Neutrophil (primary cell): ENCODE measurements around the gene USP6NL.

Source experiments
- H3K27ac ChIP-seq: fragments of 200-600 bp; sonication (generic); 2 replicates; pipeline ENCODE4 v1.5.1; 2016; ENCODE audit warnings: mild to moderate bottlenecking, moderate library complexity
- H3K27me3 ChIP-seq: fragments of 200-600 bp; sonication (generic); 2 replicates; pipeline ENCODE4 v1.6.0; 2016; ENCODE audit warnings: mild to moderate bottlenecking
- H3K36me3 ChIP-seq: fragments of 200-600 bp; sonication (generic); 2 replicates; pipeline ENCODE4 v1.5.1; 2017
- H3K4me1 ChIP-seq, 2 experiments: fragments of 200-600 bp in 1 of 2; sonication (generic) in 1 of 2; 1 replicate in 1 of 2; 2 replicates in 1 of 2; pipeline versions ENCODE4 v1.5.1 to v1.6.1; 2013 to 2016; ENCODE audit warnings: low read depth in 1 of 2, low read length in 1 of 2, mild to moderate bottlenecking in 1 of 2, moderate library complexity in 1 of 2; ENCODE audit not compliant: control insufficient read depth in 1 of 2, insufficient read depth in 1 of 2
- H3K4me3 ChIP-seq, 2 experiments: fragments of 200-600 bp in 1 of 2; sonication (generic) in 1 of 2; 1 replicate in 1 of 2; 2 replicates in 1 of 2; pipeline ENCODE4 v1.5.1; 2013 to 2016; ENCODE audit warnings: low read depth in 1 of 2, low read length in 1 of 2, mild to moderate bottlenecking in 1 of 2, moderate library complexity in 1 of 2
- H3K9me3 ChIP-seq: fragments of 200-600 bp; sonication (generic); 2 replicates; pipeline ENCODE4 v1.5.1; 2016
- TF ChIP-seq, protein P1 (sequence below): fragments of 200-600 bp; sonication (generic); IDR thresholded peaks from 2 replicates; pipeline ENCODE4 v1.5.1; 2016; ENCODE audit warnings: antibody characterized with exemption

The USP6NL gene

DNA sequence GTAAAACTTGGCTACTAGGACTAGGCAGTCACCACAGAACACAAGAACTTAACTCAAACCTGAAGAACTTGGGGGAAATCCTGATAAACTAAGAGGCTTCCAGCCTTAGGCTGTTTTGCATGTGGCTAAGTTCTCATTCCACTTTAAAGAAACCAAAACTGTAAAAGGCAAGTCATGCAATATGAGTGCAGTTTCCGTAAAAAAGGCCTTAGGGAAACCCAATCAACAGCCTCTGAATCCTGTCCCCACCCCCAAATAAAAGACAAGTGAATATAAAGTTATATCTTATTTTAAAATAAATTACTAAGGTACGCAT, 95.1 kb downstream of the USP6NL start:
- TF ChIP-seq, protein P1, sequence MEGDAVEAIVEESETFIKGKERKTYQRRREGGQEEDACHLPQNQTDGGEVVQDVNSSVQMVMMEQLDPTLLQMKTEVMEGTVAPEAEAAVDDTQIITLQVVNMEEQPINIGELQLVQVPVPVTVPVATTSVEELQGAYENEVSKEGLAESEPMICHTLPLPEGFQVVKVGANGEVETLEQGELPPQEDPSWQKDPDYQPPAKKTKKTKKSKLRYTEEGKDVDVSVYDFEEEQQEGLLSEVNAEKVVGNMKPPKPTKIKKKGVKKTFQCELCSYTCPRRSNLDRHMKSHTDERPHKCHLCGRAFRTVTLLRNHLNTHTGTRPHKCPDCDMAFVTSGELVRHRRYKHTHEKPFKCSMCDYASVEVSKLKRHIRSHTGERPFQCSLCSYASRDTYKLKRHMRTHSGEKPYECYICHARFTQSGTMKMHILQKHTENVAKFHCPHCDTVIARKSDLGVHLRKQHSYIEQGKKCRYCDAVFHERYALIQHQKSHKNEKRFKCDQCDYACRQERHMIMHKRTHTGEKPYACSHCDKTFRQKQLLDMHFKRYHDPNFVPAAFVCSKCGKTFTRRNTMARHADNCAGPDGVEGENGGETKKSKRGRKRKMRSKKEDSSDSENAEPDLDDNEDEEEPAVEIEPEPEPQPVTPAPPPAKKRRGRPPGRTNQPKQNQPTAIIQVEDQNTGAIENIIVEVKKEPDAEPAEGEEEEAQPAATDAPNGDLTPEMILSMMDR = no peak
- Histone ChIP-seq H3K27ac (no peak overlapping the region), H3K36me3 (no peaks in the 10 kb centered on the region), H3K4me3 (no peak overlapping the region), H3K9me3 (no peaks in the 10 kb centered on the region), H3K27me3 (no peaks in the 10 kb centered on the region), H3K4me1 (no peaks in the 10 kb centered on the region)

DNA sequence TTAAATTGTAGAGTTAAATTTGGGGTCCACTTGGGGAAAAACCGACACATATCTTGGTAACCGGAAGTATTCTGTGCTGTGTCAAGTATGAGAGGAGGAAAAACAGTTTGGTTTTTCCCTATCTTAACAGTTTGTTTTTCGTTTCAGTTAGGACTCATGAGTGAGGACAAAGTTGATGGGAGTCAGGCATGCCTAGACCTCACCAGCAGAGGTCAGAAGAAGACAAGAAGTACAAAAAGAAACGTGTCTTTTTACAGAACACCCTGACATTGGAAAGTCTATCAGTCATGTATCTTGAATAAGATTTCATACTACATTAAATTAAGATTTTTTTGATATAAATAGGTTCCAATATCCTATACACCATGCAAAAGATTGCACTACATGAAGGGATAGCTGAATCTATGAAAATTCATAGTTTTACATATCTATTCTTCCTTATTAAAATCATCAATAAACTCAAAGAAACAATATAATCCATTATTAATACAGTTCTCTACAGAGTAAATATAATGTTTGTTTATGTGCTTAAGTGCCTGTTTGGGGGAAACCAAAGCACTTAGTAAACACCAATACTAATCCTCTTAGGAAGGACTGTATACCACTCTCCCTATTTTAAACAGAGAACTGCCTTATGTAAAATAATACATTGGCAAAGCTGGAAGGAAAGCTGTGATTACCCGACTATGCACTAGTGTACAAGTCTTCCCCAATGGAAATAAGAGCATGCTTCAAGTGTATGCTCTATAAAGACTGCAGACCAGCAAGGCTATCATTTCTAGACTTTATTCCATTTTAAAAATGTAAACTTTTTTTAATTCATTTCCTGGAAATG, 95.6 kb downstream of the USP6NL start:
- TF ChIP-seq, protein P1 = peak; percentile 51
- no peak overlapping the region for H3K4me3 ChIP-seq
- no peaks in the 10 kb centered on the region for H3K9me3 ChIP-seq
- H3K4me1 ChIP-seq = no peaks in the 10 kb centered on the region
- H3K36me3 ChIP-seq = no peaks in the 10 kb centered on the region
- H3K27me3 ChIP-seq = no peaks in the 10 kb centered on the region
- no peak overlapping the region for H3K27ac ChIP-seq

DNA sequence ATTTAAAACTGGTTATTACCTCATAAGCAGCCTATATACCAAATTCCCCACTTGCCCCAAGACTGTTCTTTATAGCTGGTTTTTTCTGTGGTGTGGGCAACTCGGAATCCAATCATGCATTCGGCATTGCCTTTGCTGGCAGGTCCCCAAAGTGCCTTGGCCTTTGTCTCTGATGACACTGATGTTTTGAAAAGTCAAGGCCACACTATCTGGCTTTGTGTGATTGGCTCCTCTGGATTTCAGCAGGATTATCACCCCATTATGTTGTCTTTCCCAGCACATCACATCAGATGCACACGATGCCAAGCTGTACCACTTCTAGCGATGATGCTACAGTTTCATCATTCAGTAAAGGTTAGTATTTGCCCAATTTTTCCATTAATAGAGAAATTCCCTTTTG, 97.7 kb downstream of the USP6NL start:
- no peak overlapping the region for H3K4me3 ChIP-seq
- H3K36me3 ChIP-seq = no peaks in the 10 kb centered on the region
- H3K27me3 ChIP-seq = no peaks in the 10 kb centered on the region
- TF ChIP-seq, protein P1 = no peak
- H3K4me1 ChIP-seq = no peaks in the 10 kb centered on the region
- no peaks in the 10 kb centered on the region for H3K9me3 ChIP-seq
- no peak overlapping the region for H3K27ac ChIP-seq

DNA sequence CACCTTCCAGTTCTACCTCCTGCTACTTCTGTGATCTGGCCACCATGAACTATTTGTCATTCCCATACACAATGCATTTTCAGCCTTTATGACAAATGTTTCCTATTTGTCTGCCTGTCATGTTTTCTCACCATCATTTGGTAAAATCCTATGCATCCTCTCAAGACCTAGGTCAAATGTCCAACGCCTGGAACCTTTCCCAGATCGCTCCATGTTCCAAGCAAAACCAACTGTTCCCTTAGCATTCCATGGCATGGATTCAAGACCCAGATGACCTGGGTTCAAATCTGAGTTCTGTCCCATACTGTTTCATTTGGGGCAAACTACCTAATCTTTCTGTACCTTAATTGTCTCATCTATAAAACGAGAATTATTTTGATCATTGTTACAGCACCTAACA, 98.9 kb downstream of the USP6NL start:
- Histone ChIP-seq H3K9me3 (no peaks in the 10 kb centered on the region), H3K27me3 (no peaks in the 10 kb centered on the region), H3K4me3 (no peak overlapping the region), H3K4me1 (no peaks in the 10 kb centered on the region), H3K36me3 (no peaks in the 10 kb centered on the region), H3K27ac (no peak overlapping the region)
- TF ChIP-seq, protein P1 = no peak

DNA sequence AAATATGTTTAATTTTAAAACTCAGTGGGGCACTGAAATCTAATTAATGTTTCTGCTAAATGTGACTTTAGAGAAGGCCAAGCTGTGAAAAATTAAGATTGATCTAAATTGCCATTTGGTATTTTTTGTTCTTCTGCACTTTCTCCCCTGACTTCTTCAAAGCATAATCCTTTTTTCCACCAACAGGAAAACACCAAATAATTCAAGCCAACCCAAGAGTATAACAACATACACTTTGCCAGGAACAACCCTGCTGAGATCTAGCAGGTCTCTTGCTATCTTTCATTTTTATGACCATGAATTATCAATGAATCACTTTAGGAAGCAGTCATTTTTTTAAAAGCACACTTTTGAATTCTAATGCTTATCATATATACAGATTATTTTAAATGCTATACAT, 100.1 kb downstream of the USP6NL start:
- no peak overlapping the region for H3K4me3 ChIP-seq
- TF ChIP-seq, protein P1 = no peak
- H3K36me3 ChIP-seq = no peaks in the 10 kb centered on the region
- no peaks in the 10 kb centered on the region for H3K4me1 ChIP-seq
- H3K27me3 ChIP-seq = no peaks in the 10 kb centered on the region
- H3K9me3 ChIP-seq = no peaks in the 10 kb centered on the region
- H3K27ac ChIP-seq = no peak overlapping the region
